Activated naive CD4-positive, alpha-beta T cell treated with anti-CD3 and anti-CD28 coated beads, Interleukin-2, amount 50 U/mL, for 72 hours (primary cell): ENCODE measurements around the gene HBG1. TPM values are rescaled to one million over a fixed set of nuclear protein-coding genes. Genes with fewer than 3 reads are reported as not detected.
"Not testable (repeated sequence)": the region's sequence is repeated elsewhere in the genome, so short reads cannot be mapped to it uniquely, and the experiment has no call there.

Experiments
- ATAC-seq, 2 donors: fragments of 150-1000 bp; cut with Tn5 transposase; 2 replicates each; pipeline ENCODE4 v1.10.0; 2021; ENCODE audit warnings: mild to moderate bottlenecking in 2 of 2, moderate library complexity in 2 of 2
- DNase-seq, 2 donors: peaks; one replicate each; pipeline ENCODE4 v3.0.0; 2021 to 2022; ENCODE audit warnings: low spot score in 2 of 2
- H3K27ac Mint-ChIP-seq, 2 donors: one replicate each; pipeline ENCODE4 v1.8.0; 2022; ENCODE audit warnings: mild to moderate bottlenecking in 2 of 2, mixed read lengths in 2 of 2
- H3K36me3 Mint-ChIP-seq, 2 donors: one replicate each; pipeline ENCODE4 v1.8.0; 2022; ENCODE audit warnings: mixed read lengths in 2 of 2
- H3K9me3 Mint-ChIP-seq, 2 donors: one replicate each; pipeline ENCODE4 v1.8.0; 2022; ENCODE audit warnings: mixed read lengths in 2 of 2
- total RNA-seq, 2 donors: library from RNA; stranded (reverse); gene quantifications; one replicate each; pipeline ENCODE4 v1.2.3, GENCODE V29; 2022

The HBG1 gene
- total RNA-seq, 2 donors from 2014 or later = not detected

GRCh38 chr11:5254023-5254422 is 4.4 kb upstream of the HBG1 start:
- not testable (repeated sequence) for H3K27ac Mint-ChIP-seq, H3K36me3 Mint-ChIP-seq, H3K9me3 Mint-ChIP-seq, ATAC-seq, DNase-seq

GRCh38 chr11:5253440-5253839 is 3.8 kb upstream of the HBG1 start:
- H3K27ac Mint-ChIP-seq, H3K9me3 Mint-ChIP-seq, DNase-seq, ATAC-seq, H3K36me3 Mint-ChIP-seq: not testable (repeated sequence)

GRCh38 chr11:5252919-5253265 is 3.2 kb upstream of the HBG1 start:
- DNase-seq (no peak), ATAC-seq (no peak)
- no peak overlapping the region for H3K27ac Mint-ChIP-seq
- H3K36me3 Mint-ChIP-seq = peaks cover 0 to 5% of the 10 kb centered on the region in 2 donors
- no peaks in the 10 kb centered on the region for H3K9me3 Mint-ChIP-seq

- ATAC-seq (no peak), DNase-seq (no peak)
- Mint-ChIP-seq H3K9me3 (no peaks in the 10 kb centered on the region), H3K36me3 (no peaks in the 10 kb centered on the region), H3K27ac (no peak overlapping the region)
Observed at GRCh38 chr11:5252192-5252918, 2.7 kb upstream of the HBG1 start.

- no peak overlapping the region for H3K27ac Mint-ChIP-seq
- no peaks in the 10 kb centered on the region for H3K9me3 Mint-ChIP-seq
- DNase-seq (no peak), ATAC-seq (no peak)
- no peaks in the 10 kb centered on the region for H3K36me3 Mint-ChIP-seq
Observed at GRCh38 chr11:5251746-5252145, 2.1 kb upstream of the HBG1 start.

GRCh38 chr11:5250543-5251204 is 1.0 kb upstream of the HBG1 start:
- ATAC-seq = no peak
- Mint-ChIP-seq H3K9me3 (no peaks in the 10 kb centered on the region), H3K36me3 (no peaks in the 10 kb centered on the region), H3K27ac (no peak overlapping the region)
- no peak for DNase-seq

GRCh38 chr11:5248498-5248897 is 1.2 kb downstream of the HBG1 start:
- not testable (repeated sequence) for DNase-seq, H3K9me3 Mint-ChIP-seq, ATAC-seq, H3K27ac Mint-ChIP-seq, H3K36me3 Mint-ChIP-seq

- H3K9me3 Mint-ChIP-seq = no peaks in the 10 kb centered on the region
- H3K27ac Mint-ChIP-seq = no peak overlapping the region
- no peak for ATAC-seq
- H3K36me3 Mint-ChIP-seq = no peaks in the 10 kb centered on the region
- DNase-seq = no peak
Observed at GRCh38 chr11:5247472-5248192, 2.0 kb downstream of the HBG1 start.

GRCh38 chr11:5246772-5247471 is 2.7 kb downstream of the HBG1 start:
- H3K9me3 Mint-ChIP-seq = no peaks in the 10 kb centered on the region
- no peaks in the 10 kb centered on the region for H3K36me3 Mint-ChIP-seq
- DNase-seq (no peak), ATAC-seq (no peak)
- no peak overlapping the region for H3K27ac Mint-ChIP-seq

- Mint-ChIP-seq H3K27ac (no peak overlapping the region), H3K9me3 (no peaks in the 10 kb centered on the region), H3K36me3 (no peaks in the 10 kb centered on the region)
- DNase-seq = no peak
- no peak for ATAC-seq
Observed at GRCh38 chr11:5245155-5245554, 4.5 kb downstream of the HBG1 start.

- no peak for DNase-seq
Observed at GRCh38 chr11:5243816-5244180, 5.9 kb downstream of the HBG1 start.

GRCh38 chr11:5242933-5243815 is 6.5 kb downstream of the HBG1 start:
- no peaks in the 10 kb centered on the region for H3K9me3 Mint-ChIP-seq
- no peak overlapping the region for H3K27ac Mint-ChIP-seq
- H3K36me3 Mint-ChIP-seq = no peaks in the 10 kb centered on the region
- DNase-seq (no peak), ATAC-seq (no peak)

More at GRCh38 chr11:5243816-5244180, 5.9 kb downstream of the HBG1 start:
- H3K27ac Mint-ChIP-seq = no peak overlapping the region
- no peaks in the 10 kb centered on the region for H3K36me3 Mint-ChIP-seq
- H3K9me3 Mint-ChIP-seq = no peaks in the 10 kb centered on the region
- no peak for ATAC-seq

- H3K36me3 Mint-ChIP-seq = no peaks in the 10 kb centered on the region
- no peak for ATAC-seq
- no peaks in the 10 kb centered on the region for H3K9me3 Mint-ChIP-seq
Observed at GRCh38 chr11:5242208-5242607, 7.4 kb downstream of the HBG1 start.

GRCh38 chr11:5241458-5241857 is 8.2 kb downstream of the HBG1 start:
- Mint-ChIP-seq H3K9me3 (no peaks in the 10 kb centered on the region), H3K27ac (no peak overlapping the region), H3K36me3 (no peaks in the 10 kb centered on the region)
- no peak for ATAC-seq
- no peak for DNase-seq

More at GRCh38 chr11:5242208-5242607, 7.4 kb downstream of the HBG1 start:
- no peak overlapping the region for H3K27ac Mint-ChIP-seq
- no peak for DNase-seq

GRCh38 chr11:5240458-5240857 is 9.2 kb downstream of the HBG1 start:
- no peak overlapping the region for H3K27ac Mint-ChIP-seq
- ATAC-seq = no peak
- H3K9me3 Mint-ChIP-seq = no peaks in the 10 kb centered on the region
- H3K36me3 Mint-ChIP-seq = no peaks in the 10 kb centered on the region
- DNase-seq = no peak

GRCh38 chr11:5240056-5240455 is 9.6 kb downstream of the HBG1 start:
- Mint-ChIP-seq H3K9me3 (no peaks in the 10 kb centered on the region), H3K36me3 (no peaks in the 10 kb centered on the region), H3K27ac (no peak overlapping the region)
- ATAC-seq (no peak), DNase-seq (no peak)
